Astrocyte (in vitro differentiated cells and primary cell): Measurements from ENCODE around the gene PYGB. TPM values are rescaled to one million over a fixed set of nuclear protein-coding genes. Genes with fewer than 3 reads are reported as not detected.

Experiments
- DNase-seq: peaks from one replicate; pipeline ENCODE4 v3.0.0-alpha.2; 2010; ENCODE audit warnings: low read depth
- FAIRE-seq: peaks from 2 replicates; lab custom pipeline; 2011; peaks lifted over from hg19 to GRCh38; lab: Jason Lieb, UNC
- H2AFZ ChIP-seq: 2 replicates; pipeline ENCODE4 v1.6.0; 2012; ENCODE audit warnings: low read depth, low read length, inconsistent platforms
- H3K27ac ChIP-seq: 2 replicates; pipeline ENCODE4 v1.5.1; 2011; ENCODE audit warnings: low read depth, low read length, inconsistent platforms
- H3K27me3 ChIP-seq: 2 replicates; pipeline ENCODE4 v1.6.0; 2011; ENCODE audit warnings: low read length, inconsistent platforms; ENCODE audit not compliant: insufficient read depth
- H3K36me3 ChIP-seq: 2 replicates; pipeline ENCODE4 v1.5.1; 2011; ENCODE audit warnings: low read length, inconsistent platforms; ENCODE audit not compliant: insufficient read depth
- H3K4me1 ChIP-seq: 2 replicates; pipeline ENCODE4 v1.5.1; 2011; ENCODE audit warnings: low read length, inconsistent platforms; ENCODE audit not compliant: insufficient read depth
- H3K4me2 ChIP-seq: 2 replicates; pipeline ENCODE4 v1.6.0; 2012; ENCODE audit warnings: low read length, inconsistent platforms
- H3K4me3 ChIP-seq: 2 replicates; pipeline ENCODE4 v1.5.1; 2011; ENCODE audit warnings: low read depth, mild to moderate bottlenecking, low read length, inconsistent platforms; ENCODE audit not compliant: insufficient read depth
- H3K79me2 ChIP-seq: 2 replicates; pipeline ENCODE4 v1.6.0; 2012; ENCODE audit warnings: mild to moderate bottlenecking, low read length, inconsistent platforms; ENCODE audit not compliant: insufficient read depth
- H3K9ac ChIP-seq: 2 replicates; pipeline ENCODE4 v1.6.0; 2012; ENCODE audit warnings: mild to moderate bottlenecking, low read length, inconsistent platforms
- H3K9me3 ChIP-seq: 2 replicates; pipeline ENCODE4 v1.5.1; 2012; ENCODE audit warnings: low read depth, mild to moderate bottlenecking, low read length, inconsistent platforms; ENCODE audit not compliant: insufficient read depth
- H4K20me1 ChIP-seq: 2 replicates; pipeline ENCODE4 v1.6.0; 2012; ENCODE audit warnings: low read length, inconsistent platforms; ENCODE audit not compliant: insufficient read depth
- H3K27ac Mint-ChIP-seq: one replicate; pipeline ENCODE4 v1.8.0; 2021; ENCODE audit warnings: mild to moderate bottlenecking, mixed read lengths; ENCODE audit not compliant: unreplicated experiment
- H3K27me3 Mint-ChIP-seq: one replicate; pipeline ENCODE4 v1.8.0; 2021; ENCODE audit warnings: low read depth, mixed read lengths; ENCODE audit not compliant: unreplicated experiment
- H3K36me3 Mint-ChIP-seq: one replicate; pipeline ENCODE4 v1.8.0; 2021; ENCODE audit warnings: low read depth, mixed read lengths; ENCODE audit not compliant: unreplicated experiment
- H3K4me1 Mint-ChIP-seq: one replicate; pipeline ENCODE4 v1.8.0; 2021; ENCODE audit warnings: low read depth, mixed read lengths; ENCODE audit not compliant: unreplicated experiment
- H3K4me3 Mint-ChIP-seq: one replicate; pipeline ENCODE4 v1.8.0; 2021; ENCODE audit warnings: mild to moderate bottlenecking, moderate library complexity, mixed read lengths; ENCODE audit not compliant: unreplicated experiment
- H3K9me3 Mint-ChIP-seq: one replicate; pipeline ENCODE4 v1.8.0; 2021; ENCODE audit warnings: mild to moderate bottlenecking, mixed read lengths; ENCODE audit not compliant: unreplicated experiment
- EZH2 ChIP-seq: IDR thresholded peaks from 2 replicates; pipeline ENCODE4 v1.6.1; 2012; ENCODE audit warnings: mild to moderate bottlenecking, low read length, inconsistent platforms; ENCODE audit not compliant: insufficient read depth
- total RNA-seq: library from RNA; stranded (reverse); gene quantifications from 2 replicates; pipeline ENCODE4 v1.2.1, GENCODE V29; 2021
- TF ChIP-seq, protein P1 (sequence below): IDR thresholded peaks from 2 replicates; pipeline ENCODE4 v1.5.1; 2011; ENCODE audit warnings: low read depth, mild to moderate bottlenecking, inconsistent platforms, low read length, moderate library complexity; ENCODE audit not compliant: insufficient read depth

Gene PYGB
- total RNA-seq, 1 donor from 2014 or later, result 206 TPM

DNA sequence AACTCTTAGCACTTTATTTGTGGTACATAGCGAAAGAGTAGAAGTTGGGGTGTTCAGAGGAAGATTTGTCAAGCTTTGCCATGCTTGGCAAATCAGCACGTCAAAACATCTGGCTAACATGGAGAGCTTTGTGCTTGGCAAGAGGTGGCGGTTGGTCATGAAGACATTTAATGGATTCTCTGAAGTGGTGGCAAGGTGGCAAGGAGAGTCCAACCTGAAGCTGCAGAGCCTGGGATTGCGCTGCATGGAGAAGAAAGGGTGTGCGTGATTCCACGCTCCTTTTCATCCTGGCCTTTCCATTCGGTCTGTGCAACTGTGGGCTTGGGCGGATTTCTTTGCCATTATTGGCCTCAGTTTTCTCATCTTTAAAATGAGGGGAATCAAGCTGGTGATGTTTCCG, 3.1 kb downstream of the PYGB start:
- Histone ChIP-seq H4K20me1 (peaks cover 70% of the 10 kb centered on the region), H3K9me3 (no peaks in the 10 kb centered on the region), H3K4me2 (peak overlapping the region; percentile 88), H2AFZ (no peak overlapping the region), H3K36me3 (peaks cover 5% of the 10 kb centered on the region), H3K9ac (no peak overlapping the region), H3K27me3 (no peaks in the 10 kb centered on the region), H3K4me3 (peak overlapping the region; percentile 40), H3K79me2 (peaks cover 87% of the 10 kb centered on the region), H3K27ac (no peak overlapping the region), H3K4me1 (peaks cover 46% of the 10 kb centered on the region)
- TF ChIP-seq, protein P1, sequence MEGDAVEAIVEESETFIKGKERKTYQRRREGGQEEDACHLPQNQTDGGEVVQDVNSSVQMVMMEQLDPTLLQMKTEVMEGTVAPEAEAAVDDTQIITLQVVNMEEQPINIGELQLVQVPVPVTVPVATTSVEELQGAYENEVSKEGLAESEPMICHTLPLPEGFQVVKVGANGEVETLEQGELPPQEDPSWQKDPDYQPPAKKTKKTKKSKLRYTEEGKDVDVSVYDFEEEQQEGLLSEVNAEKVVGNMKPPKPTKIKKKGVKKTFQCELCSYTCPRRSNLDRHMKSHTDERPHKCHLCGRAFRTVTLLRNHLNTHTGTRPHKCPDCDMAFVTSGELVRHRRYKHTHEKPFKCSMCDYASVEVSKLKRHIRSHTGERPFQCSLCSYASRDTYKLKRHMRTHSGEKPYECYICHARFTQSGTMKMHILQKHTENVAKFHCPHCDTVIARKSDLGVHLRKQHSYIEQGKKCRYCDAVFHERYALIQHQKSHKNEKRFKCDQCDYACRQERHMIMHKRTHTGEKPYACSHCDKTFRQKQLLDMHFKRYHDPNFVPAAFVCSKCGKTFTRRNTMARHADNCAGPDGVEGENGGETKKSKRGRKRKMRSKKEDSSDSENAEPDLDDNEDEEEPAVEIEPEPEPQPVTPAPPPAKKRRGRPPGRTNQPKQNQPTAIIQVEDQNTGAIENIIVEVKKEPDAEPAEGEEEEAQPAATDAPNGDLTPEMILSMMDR, result no peak
- TF ChIP-seq EZH2, result no peak
- Mint-ChIP-seq H3K4me3 (peak overlapping the region; percentile 96), H3K9me3 (peaks cover 4% of the 10 kb centered on the region), H3K36me3 (peaks cover 5% of the 10 kb centered on the region), H3K27me3 (no peaks in the 10 kb centered on the region), H3K4me1 (peaks cover 54% of the 10 kb centered on the region), H3K27ac (peak overlapping the region; percentile 70)
- DNase-seq, result no peak
- FAIRE-seq, result no peak

DNA sequence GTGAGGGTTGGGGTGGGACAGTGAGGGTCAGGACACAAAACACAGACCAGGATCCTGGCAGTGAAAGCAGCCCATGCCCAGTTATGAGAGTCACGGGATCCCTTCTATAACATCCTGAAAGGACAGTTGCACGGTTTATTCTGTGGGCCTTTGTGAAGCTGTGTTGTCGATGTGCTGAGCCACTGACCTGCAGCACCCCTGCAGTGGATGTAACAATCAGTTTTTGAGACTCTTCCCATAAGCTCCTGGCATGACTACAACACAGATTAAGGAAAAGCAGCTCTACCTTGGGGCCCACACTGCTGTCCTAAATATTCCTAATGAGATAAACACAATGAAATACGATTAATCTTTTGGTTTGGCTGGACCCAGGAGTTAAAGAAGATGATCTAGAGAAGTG, 3.7 kb downstream of the PYGB start:
- no peak overlapping the region for H3K4me3 ChIP-seq
- H3K9ac ChIP-seq, result no peak overlapping the region
- DNase-seq (no peak), FAIRE-seq (no peak)
- peaks cover 76% of the 10 kb centered on the region for H4K20me1 ChIP-seq
- Mint-ChIP-seq H3K4me1 (peaks cover 53% of the 10 kb centered on the region), H3K4me3 (peak overlapping the region; percentile 96), H3K27me3 (no peaks in the 10 kb centered on the region), H3K36me3 (peaks cover 5% of the 10 kb centered on the region), H3K9me3 (peaks cover 4% of the 10 kb centered on the region), H3K27ac (peak overlapping the region; percentile 70)
- no peak overlapping the region for H3K27ac ChIP-seq
- H3K4me1 ChIP-seq, result peaks cover 46% of the 10 kb centered on the region
- peaks cover 5% of the 10 kb centered on the region for H3K36me3 ChIP-seq
- H2AFZ ChIP-seq, result no peak overlapping the region
- H3K79me2 ChIP-seq, result peaks cover 90% of the 10 kb centered on the region
- peak overlapping the region; percentile 88 for H3K4me2 ChIP-seq
- H3K9me3 ChIP-seq, result no peaks in the 10 kb centered on the region
- no peaks in the 10 kb centered on the region for H3K27me3 ChIP-seq
- no peak for TF ChIP-seq EZH2

DNA sequence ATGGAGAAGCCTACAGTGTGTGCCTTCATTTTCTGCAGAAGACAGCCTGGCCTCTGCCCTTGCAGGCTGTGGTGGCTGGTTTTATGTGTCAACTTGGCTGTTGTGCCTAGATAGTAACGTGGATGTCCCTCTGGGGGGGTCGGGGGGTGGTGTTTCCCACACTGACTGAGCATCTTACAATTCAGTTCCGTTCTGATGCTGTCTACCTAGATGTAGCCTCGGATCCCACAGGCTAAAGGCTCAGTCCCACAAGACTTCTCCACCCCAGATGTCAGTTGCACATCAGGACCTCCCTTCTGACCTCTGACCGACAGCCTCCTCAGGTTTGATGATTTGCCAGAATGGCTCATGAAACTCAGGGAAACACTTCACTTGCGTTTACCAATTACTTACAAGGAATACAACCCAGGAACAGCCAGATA, 4.4 kb downstream of the PYGB start:
- peaks cover 5% of the 10 kb centered on the region for H3K36me3 Mint-ChIP-seq
- H4K20me1 ChIP-seq, result peaks cover 83% of the 10 kb centered on the region
- H3K9ac ChIP-seq, result no peak overlapping the region
- H2AFZ ChIP-seq, result no peak overlapping the region
- H3K4me1 ChIP-seq, result peaks cover 39% of the 10 kb centered on the region
- peak overlapping the region; percentile 96 for H3K4me3 Mint-ChIP-seq
- no peaks in the 10 kb centered on the region for H3K27me3 Mint-ChIP-seq
- H3K9me3 ChIP-seq, result no peaks in the 10 kb centered on the region
- H3K4me1 Mint-ChIP-seq, result peaks cover 51% of the 10 kb centered on the region
- no peak for TF ChIP-seq EZH2
- TF ChIP-seq, protein P1, result no peak
- no peak for DNase-seq
- peaks cover 4% of the 10 kb centered on the region for H3K9me3 Mint-ChIP-seq
- no peak overlapping the region for H3K4me3 ChIP-seq
- peaks cover 92% of the 10 kb centered on the region for H3K79me2 ChIP-seq
- H3K27ac ChIP-seq, result no peak overlapping the region
- H3K4me2 ChIP-seq, result peak overlapping the region; percentile 88
- no peaks in the 10 kb centered on the region for H3K27me3 ChIP-seq
- H3K27ac Mint-ChIP-seq, result no peak overlapping the region
- no peak for FAIRE-seq
- H3K36me3 ChIP-seq, result peaks cover 5% of the 10 kb centered on the region
